ENCODE data around the gene MS4A4E. TPM values are rescaled to one million over a fixed set of nuclear protein-coding genes. Genes with fewer than 3 reads are reported as not detected.
A peak's percentile ranks its signal among the peaks of the same experiment; 100 is the strongest.
"Not testable (repeated sequence)": the region's sequence is repeated elsewhere in the genome, so short reads cannot be mapped to it uniquely, and the experiment has no call there.

The MS4A4E gene
- total RNA-seq, 4 donors from 2014 or later: 0.60 to 5.1 (median 0.98) TPM; not detected in 1

DNA sequence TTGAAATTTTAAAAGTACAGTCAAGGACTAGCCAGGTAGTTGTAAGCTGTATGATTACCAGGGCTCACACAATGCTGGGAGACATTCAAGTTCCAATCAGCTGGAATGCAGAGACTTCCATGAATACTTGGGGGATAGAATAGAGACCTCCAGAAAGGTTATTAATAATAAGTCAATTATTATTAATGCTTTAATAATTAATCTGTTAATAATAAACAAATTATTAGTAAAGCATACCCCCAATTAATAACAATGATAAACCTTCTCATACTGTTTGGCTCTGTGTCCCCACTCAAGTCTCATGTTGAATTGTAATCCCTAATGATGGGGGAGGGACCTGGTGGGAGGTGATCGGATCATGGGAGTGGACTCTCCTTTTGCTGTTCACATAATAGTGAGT, 45.5 kb downstream of the MS4A4E start:
- no peaks in the 10 kb centered on the region for H3K9me3 ChIP-seq
- WGBS: 88% methylated on average over 1 of the region's 1 CpG
- no peak for TF ChIP-seq POLR2A (IDR thresholded peaks at IDR 0.05)
- TF ChIP-seq, protein P1, sequence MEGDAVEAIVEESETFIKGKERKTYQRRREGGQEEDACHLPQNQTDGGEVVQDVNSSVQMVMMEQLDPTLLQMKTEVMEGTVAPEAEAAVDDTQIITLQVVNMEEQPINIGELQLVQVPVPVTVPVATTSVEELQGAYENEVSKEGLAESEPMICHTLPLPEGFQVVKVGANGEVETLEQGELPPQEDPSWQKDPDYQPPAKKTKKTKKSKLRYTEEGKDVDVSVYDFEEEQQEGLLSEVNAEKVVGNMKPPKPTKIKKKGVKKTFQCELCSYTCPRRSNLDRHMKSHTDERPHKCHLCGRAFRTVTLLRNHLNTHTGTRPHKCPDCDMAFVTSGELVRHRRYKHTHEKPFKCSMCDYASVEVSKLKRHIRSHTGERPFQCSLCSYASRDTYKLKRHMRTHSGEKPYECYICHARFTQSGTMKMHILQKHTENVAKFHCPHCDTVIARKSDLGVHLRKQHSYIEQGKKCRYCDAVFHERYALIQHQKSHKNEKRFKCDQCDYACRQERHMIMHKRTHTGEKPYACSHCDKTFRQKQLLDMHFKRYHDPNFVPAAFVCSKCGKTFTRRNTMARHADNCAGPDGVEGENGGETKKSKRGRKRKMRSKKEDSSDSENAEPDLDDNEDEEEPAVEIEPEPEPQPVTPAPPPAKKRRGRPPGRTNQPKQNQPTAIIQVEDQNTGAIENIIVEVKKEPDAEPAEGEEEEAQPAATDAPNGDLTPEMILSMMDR (IDR thresholded peaks at IDR 0.05): no peak
- no peaks in the 10 kb centered on the region for H3K4me1 ChIP-seq
- DNase-seq (ENCODE audit: low spot score in 2 of 2): no peak
- H3K27ac ChIP-seq: no peak overlapping the region
- no peak overlapping the region for H3K4me3 ChIP-seq
- no peaks in the 10 kb centered on the region for H3K36me3 ChIP-seq
- no peaks in the 10 kb centered on the region for H3K27me3 ChIP-seq

DNA sequence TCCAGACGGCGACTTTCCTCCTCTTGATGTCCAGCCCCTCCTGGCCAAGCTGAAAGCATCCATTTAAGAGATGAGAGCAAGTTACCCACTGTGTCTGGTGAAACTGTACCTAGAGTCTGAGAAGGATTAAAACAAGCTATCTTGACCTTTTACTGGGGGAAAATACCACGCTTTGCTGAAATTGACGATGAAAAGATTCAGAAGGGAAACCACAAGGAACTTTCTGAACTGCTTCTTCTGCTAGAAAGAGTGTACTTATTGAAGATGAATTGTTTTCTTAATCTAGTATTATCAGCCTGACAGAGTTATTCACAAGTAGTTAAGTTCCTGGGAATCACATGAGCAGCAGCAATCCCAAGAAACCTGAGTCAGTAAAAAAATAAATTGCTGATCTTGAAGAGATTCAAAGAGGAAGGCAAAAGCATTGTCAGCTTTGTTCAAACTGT, 47.0 kb downstream of the MS4A4E start:
- no peak for TF ChIP-seq POLR2A (IDR thresholded peaks at IDR 0.05)
- TF ChIP-seq, protein P1 (IDR thresholded peaks at IDR 0.05): no peak
- no peak for TF ChIP-seq POLR2AphosphoS5 (IDR thresholded peaks at IDR 0.05)
- TF ChIP-seq EP300 (IDR thresholded peaks at IDR 0.05): no peak
- no peak overlapping the region for H3K4me3 ChIP-seq
- H3K27me3 ChIP-seq: no peaks in the 10 kb centered on the region
- 85% methylated on average over 4 of the region's 4 CpGs for WGBS
- no peaks in the 10 kb centered on the region for H3K36me3 ChIP-seq
- no peaks in the 10 kb centered on the region for H3K9me3 ChIP-seq
- no peak for DNase-seq (ENCODE audit: low spot score in 2 of 2)
- peak overlapping the region; percentile 32 for H3K27ac ChIP-seq
- H3K4me1 ChIP-seq: no peaks in the 10 kb centered on the region

DNA sequence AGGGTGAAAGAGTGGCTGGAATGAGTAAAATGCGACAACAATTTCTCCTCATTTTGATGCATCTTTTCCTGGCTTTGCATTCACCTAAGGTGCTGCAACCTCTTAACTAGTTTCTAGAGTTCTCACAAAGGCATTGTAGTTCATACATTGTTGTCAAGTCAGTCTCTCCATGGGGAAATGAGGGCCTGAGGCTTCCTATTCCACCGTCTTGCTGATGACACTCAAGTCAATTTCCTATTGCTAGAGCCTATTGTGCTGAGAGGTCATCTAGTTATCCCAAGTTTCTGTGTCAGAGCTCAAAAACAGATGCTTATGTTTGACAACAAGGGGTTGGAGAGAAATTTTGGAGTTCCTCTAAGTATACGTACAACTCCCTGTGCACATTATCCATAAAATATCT, 48.4 kb downstream of the MS4A4E start:
- TF ChIP-seq POLR2AphosphoS5 (IDR thresholded peaks at IDR 0.05): no peak
- TF ChIP-seq, protein P1 (IDR thresholded peaks at IDR 0.05): no peak
- no peak for TF ChIP-seq EP300 (IDR thresholded peaks at IDR 0.05)
- no peak for TF ChIP-seq POLR2A (IDR thresholded peaks at IDR 0.05)
- Histone ChIP-seq H3K36me3 (no peaks in the 10 kb centered on the region), H3K4me1 (no peaks in the 10 kb centered on the region), H3K27ac (peak overlapping the region; percentile 0), H3K4me3 (no peak overlapping the region), H3K27me3 (no peaks in the 10 kb centered on the region), H3K9me3 (no peaks in the 10 kb centered on the region)
- DNase-seq (ENCODE audit: low spot score in 2 of 2): no peak
- WGBS: 70% methylated on average over 3 of the region's 3 CpGs

DNA sequence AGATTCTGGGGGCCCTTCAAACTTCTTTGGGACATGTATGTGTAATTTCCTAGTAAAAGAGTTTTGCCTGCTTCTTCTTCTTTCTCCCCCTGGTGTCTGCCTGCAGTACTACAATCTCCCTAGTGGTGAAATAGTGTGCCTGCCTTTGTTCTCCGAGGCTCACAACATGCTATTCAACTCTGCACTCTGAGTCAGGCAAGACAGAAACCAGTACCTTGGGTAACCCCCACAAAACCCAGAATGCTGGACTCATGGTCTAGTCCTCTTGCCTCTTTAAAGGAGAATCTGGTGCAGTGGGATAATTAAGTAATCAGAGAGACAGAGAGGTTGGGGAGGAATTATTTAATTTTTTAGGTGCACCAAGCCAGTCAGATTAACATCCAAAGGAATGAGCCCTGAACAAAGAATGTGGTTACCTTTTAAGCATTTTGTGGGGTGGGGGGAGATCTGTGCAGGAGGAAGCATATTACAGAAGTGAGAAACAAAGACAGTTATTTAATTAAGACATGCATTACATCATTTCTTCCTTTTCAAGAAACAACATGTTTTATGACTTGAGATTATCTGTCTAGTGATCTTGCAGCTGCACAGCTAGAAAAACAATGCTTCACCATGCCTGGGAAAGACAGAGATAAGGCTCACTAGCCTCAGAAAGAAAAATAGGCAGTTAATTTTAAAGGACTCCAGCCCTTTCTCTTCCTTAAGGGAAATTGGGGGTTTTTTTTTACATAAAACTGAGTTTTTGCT, 49.1 kb downstream of the MS4A4E start:
- WGBS: 17% methylated on average over 1 of the region's 1 CpG
- DNase-seq (ENCODE audit: low spot score in 2 of 2): no peak
- peak overlapping the region; percentile 0 for H3K27ac ChIP-seq

DNA sequence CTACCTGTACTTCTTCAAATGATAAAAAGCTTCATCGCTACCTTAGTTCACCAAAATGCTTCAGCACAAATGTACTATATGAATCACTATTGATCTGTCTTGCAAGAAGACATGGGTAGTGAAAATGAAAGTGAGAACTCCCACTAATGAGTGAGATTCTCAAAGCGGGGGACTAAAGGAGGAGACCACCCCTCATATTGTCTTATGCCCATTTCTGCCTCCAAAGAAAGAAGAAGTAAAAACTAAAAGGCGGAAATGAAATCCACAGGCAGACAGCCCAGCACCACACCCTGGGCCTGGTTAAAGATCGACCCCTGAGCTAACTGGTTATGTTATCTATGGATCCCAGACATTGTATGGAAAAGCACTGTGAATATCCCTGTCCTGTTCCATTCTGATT, 50.4 kb downstream of the MS4A4E start:
- not testable (repeated sequence) for H3K36me3 ChIP-seq; DNase-seq (ENCODE audit: low spot score in 2 of 2); H3K27me3 ChIP-seq; H3K9me3 ChIP-seq; H3K4me1 ChIP-seq; H3K4me3 ChIP-seq; H3K27ac ChIP-seq
- 90% methylated on average over 4 of the region's 4 CpGs for WGBS

More for the DNA sequence above, 49.1 kb downstream of the MS4A4E start:
- Histone ChIP-seq H3K36me3 (no peaks in the 10 kb centered on the region), H3K4me1 (no peaks in the 10 kb centered on the region), H3K9me3 (no peaks in the 10 kb centered on the region), H3K4me3 (no peak overlapping the region), H3K27me3 (no peaks in the 10 kb centered on the region)
- TF ChIP-seq EP300 (IDR thresholded peaks at IDR 0.05): no peak
- TF ChIP-seq, protein P1 (IDR thresholded peaks at IDR 0.05): peak; percentile 41 to 65
- no peak for TF ChIP-seq POLR2A (IDR thresholded peaks at IDR 0.05)
- TF ChIP-seq POLR2AphosphoS5 (IDR thresholded peaks at IDR 0.05): no peak

DNA sequence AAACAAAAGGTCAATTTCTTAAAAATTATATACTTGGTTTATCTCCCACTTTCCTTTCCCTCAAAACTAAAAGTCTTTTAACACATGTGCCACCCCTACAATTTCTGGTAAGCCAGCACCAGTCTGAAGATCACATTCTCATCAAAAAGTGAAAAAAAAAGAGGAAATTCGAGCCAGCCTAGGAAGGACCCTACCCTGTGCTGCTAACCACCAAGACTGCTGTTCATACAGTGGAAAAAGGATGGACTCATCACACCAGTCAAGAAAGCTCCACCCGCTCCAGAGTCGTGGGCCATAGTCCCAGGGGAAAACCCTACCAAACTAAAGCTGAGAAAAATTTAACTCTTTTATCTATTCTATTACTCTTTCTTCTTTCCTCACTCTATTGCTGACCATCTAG, 54.5 kb downstream of the MS4A4E start:
- not testable (repeated sequence) for DNase-seq (ENCODE audit: low spot score in 2 of 2); H3K9me3 ChIP-seq; H3K36me3 ChIP-seq; H3K27ac ChIP-seq; H3K4me1 ChIP-seq; H3K4me3 ChIP-seq; H3K27me3 ChIP-seq
- 31% methylated on average over 3 of the region's 3 CpGs for WGBS

DNA sequence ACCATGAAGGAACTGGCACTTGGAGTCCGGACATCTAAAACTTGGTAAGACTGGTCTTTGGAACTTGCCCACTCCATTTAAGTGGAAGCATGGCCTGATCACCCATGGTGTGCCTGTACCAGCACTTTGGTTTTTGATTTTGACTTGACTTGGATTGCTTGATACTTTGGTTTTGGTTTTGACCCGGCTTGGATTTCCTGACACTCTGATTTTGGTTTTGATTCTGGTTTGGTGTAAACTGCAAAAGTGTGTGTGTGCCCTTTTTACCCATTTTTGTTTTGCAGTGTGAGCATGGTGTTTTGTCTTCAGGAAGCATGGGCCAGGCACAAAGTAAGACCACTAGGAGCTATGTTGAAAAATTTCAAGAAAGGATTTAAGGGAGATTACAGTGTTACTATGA, 56.8 kb downstream of the MS4A4E start:
- not testable (repeated sequence) for H3K9me3 ChIP-seq; H3K4me1 ChIP-seq; DNase-seq (ENCODE audit: low spot score in 2 of 2); H3K4me3 ChIP-seq; H3K36me3 ChIP-seq; H3K27me3 ChIP-seq
- H3K27ac ChIP-seq: peak overlapping the region; percentile 45
- WGBS: 87% methylated on average over 2 of the region's 2 CpGs

DNA sequence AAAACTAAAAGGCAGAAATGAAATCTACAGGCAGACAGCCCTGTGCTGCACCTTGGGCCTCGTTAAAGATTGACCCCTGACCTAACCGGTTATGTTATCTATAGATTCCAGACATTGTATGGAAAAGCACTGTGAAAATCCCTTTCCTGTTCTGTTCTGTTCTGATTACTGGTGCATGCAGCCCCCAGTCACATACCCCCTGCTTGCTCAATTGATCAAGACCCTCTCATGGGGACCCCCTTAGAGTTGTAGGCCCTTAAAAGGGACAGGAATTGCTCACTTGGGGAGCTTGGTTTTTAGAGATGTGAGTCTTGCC, 57.5 kb downstream of the MS4A4E start:
- peak overlapping the region; percentile 45 for H3K27ac ChIP-seq
- DNase-seq (ENCODE audit: low spot score in 2 of 2); H3K27me3 ChIP-seq; H3K4me3 ChIP-seq; H3K9me3 ChIP-seq; H3K4me1 ChIP-seq; H3K36me3 ChIP-seq: not testable (repeated sequence)
- WGBS: 70% methylated on average over 2 of the region's 2 CpGs

All from suprapubic skin (tissue), 4 donors.